Measurements from ENCODE around the gene GIMAP2.
"Not testable (repeated sequence)": the region's sequence is repeated elsewhere in the genome, so short reads cannot be mapped to it uniquely, and the experiment has no call there.

GIMAP2 gene

GRCh38 chr7:150678601-150679000 is 6.9 kb upstream of the GIMAP2 start:
- DNase-seq = peak; percentile 21

GRCh38 chr7:150680364-150680763 is 5.1 kb upstream of the GIMAP2 start:
- DNase-seq = not testable (repeated sequence)

GRCh38 chr7:150686030-150686631 is 625 bp downstream of the GIMAP2 start:
- DNase-seq = peak; percentile 37

GRCh38 chr7:150688630-150689029 is 3.1 kb downstream of the GIMAP2 start:
- DNase-seq = no peak

- no peak for DNase-seq
Observed at GRCh38 chr7:150695654-150696053, 10.1 kb downstream of the GIMAP2 start.

- no peak for DNase-seq
Observed at GRCh38 chr7:150703209-150703608, 17.7 kb downstream of the GIMAP2 start.

- peak; percentile 39 for DNase-seq
Observed at GRCh38 chr7:150715293-150715692, 29.8 kb downstream of the GIMAP2 start.

GRCh38 chr7:150715738-150716137 is 30.2 kb downstream of the GIMAP2 start:
- DNase-seq = peak; percentile 22

GRCh38 chr7:150716368-150716767 is 30.9 kb downstream of the GIMAP2 start, which contains the start of gene GIMAP1:
GIMAP1 (plus strand) TSS chr7:150716613; CDS start chr7:150719048, 2,435 bp downstream.
- peak; percentile 75 for DNase-seq

- DNase-seq = no peak
Observed at GRCh38 chr7:150716939-150717338, 31.4 kb downstream of the GIMAP2 start.

- no peak for DNase-seq
Observed at GRCh38 chr7:150717814-150718420, 32.4 kb downstream of the GIMAP2 start.

GRCh38 chr7:150719436-150719835 is 33.9 kb downstream of the GIMAP2 start:
- DNase-seq = no peak

- no peak for DNase-seq
Observed at GRCh38 chr7:150719960-150720891, 34.7 kb downstream of the GIMAP2 start.

- DNase-seq = no peak
Observed at GRCh38 chr7:150721970-150722373, 36.5 kb downstream of the GIMAP2 start.

- DNase-seq = no peak
Observed at GRCh38 chr7:150722431-150722931, 37.0 kb downstream of the GIMAP2 start.

- no peak for DNase-seq
Observed at GRCh38 chr7:150723467-150723866, 38.0 kb downstream of the GIMAP2 start.

GRCh38 chr7:150727381-150727780 is 41.9 kb downstream of the GIMAP2 start:
- DNase-seq = no peak

- no peak for DNase-seq
Observed at GRCh38 chr7:150728011-150728410, 42.5 kb downstream of the GIMAP2 start.

- DNase-seq = no peak
Observed at GRCh38 chr7:150728609-150729008, 43.1 kb downstream of the GIMAP2 start.

GRCh38 chr7:150731916-150732315 is 46.4 kb downstream of the GIMAP2 start:
- DNase-seq = no peak

GRCh38 chr7:150732786-150733481 is 47.4 kb downstream of the GIMAP2 start:
- no peak for DNase-seq

GRCh38 chr7:150733482-150734095 is 48.1 kb downstream of the GIMAP2 start:
- DNase-seq = no peak

All from CD4-positive, alpha-beta T cell treated with Interleukin-21 for 1 hour (primary cell).